Measurements from ENCODE around the gene RPS28.

The RPS28 gene

GRCh38 chr19:8361921-8362793, 40.9 kb downstream of the RPS28 start:
- no peak for TF ChIP-seq CTCF (IDR thresholded peaks at IDR 0.05)
- H3K4me3 Mint-ChIP-seq = peak overlapping the region; percentile 5
- peaks cover 30% of the 10 kb centered on the region for H3K4me1 Mint-ChIP-seq
- DNase-seq = no peak
- H3K36me3 Mint-ChIP-seq (ENCODE audit: low read depth) = peaks cover 5% of the 10 kb centered on the region
- H3K27ac Mint-ChIP-seq = no peak overlapping the region
- H3K27me3 Mint-ChIP-seq (ENCODE audit: low read depth, poor library complexity) = peaks cover 45% of the 10 kb centered on the region
- peaks cover 4% of the 10 kb centered on the region for H3K9me3 Mint-ChIP-seq

- peak within 1 kb of the TSS; percentile 83 for H3K4me3 Mint-ChIP-seq
Measured at GRCh38 chr19:8363803-8364771, 42.8 kb downstream of the RPS28 start, which contains the start of gene ANGPTL4. ANGPTL4 (plus strand) TSS chr19:8364155; CDS start chr19:8364322, 167 bp downstream.

DNA sequence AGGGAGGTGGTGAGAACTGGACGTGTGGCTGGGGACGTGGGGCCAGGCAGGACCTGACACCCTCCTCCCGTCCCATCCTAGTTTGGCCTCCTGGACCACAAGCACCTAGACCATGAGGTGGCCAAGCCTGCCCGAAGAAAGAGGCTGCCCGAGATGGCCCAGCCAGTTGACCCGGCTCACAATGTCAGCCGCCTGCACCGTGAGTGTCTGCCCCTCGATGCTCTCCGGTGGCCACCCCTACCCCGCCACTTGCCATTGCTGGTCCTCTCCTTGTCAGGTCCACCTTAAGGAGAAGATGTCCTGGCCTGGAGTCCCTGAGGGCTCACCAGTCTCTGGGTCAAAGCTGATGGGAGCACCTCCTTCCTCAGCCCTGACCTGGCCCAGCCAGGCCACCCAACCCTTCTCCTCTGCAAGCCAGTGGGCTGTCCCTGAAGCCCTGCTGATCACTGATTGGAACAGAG, 44.9 kb downstream of the RPS28 start:
- DNase-seq = no peak
- peak overlapping the region; percentile 49 for H3K4me3 Mint-ChIP-seq
- H3K27ac Mint-ChIP-seq = no peak overlapping the region
- no peak for TF ChIP-seq CTCF (IDR thresholded peaks at IDR 0.05)
- peaks cover 4% of the 10 kb centered on the region for H3K9me3 Mint-ChIP-seq
- H3K27me3 Mint-ChIP-seq (ENCODE audit: low read depth, poor library complexity) = peaks cover 46% of the 10 kb centered on the region
- H3K36me3 Mint-ChIP-seq (ENCODE audit: low read depth) = peaks cover 15% of the 10 kb centered on the region
- H3K4me1 Mint-ChIP-seq = peaks cover 49% of the 10 kb centered on the region

More at GRCh38 chr19:8363803-8364771, 42.8 kb downstream of the RPS28 start, which contains the start of gene ANGPTL4:
- peaks cover 49% of the 10 kb centered on the region for H3K27me3 Mint-ChIP-seq (ENCODE audit: low read depth, poor library complexity)
- no peak within 1 kb of the TSS for H3K27ac Mint-ChIP-seq
- H3K4me1 Mint-ChIP-seq = peaks cover 43% of the 10 kb centered on the region
- peak; percentile 74 for DNase-seq
- peaks cover 4% of the 10 kb centered on the region for H3K9me3 Mint-ChIP-seq
- peaks cover 15% of the 10 kb centered on the region for H3K36me3 Mint-ChIP-seq (ENCODE audit: low read depth)
- TF ChIP-seq CTCF (IDR thresholded peaks at IDR 0.05) = no peak

GRCh38 chr19:8366961-8367326, 45.6 kb downstream of the RPS28 start:
- Mint-ChIP-seq H3K4me3 (no peak overlapping the region), H3K27ac (no peak overlapping the region), H3K27me3 (ENCODE audit: low read depth, poor library complexity) (peaks cover 42% of the 10 kb centered on the region), H3K9me3 (peaks cover 4% of the 10 kb centered on the region), H3K36me3 (ENCODE audit: low read depth) (peaks cover 15% of the 10 kb centered on the region), H3K4me1 (peaks cover 49% of the 10 kb centered on the region)
- no peak for TF ChIP-seq CTCF (IDR thresholded peaks at IDR 0.05)
- DNase-seq = no peak

- Mint-ChIP-seq H3K4me1 (peaks cover 49% of the 10 kb centered on the region), H3K36me3 (ENCODE audit: low read depth) (peaks cover 15% of the 10 kb centered on the region), H3K27ac (no peak overlapping the region), H3K4me3 (peak overlapping the region; percentile 60), H3K9me3 (peaks cover 4% of the 10 kb centered on the region), H3K27me3 (ENCODE audit: low read depth, poor library complexity) (peaks cover 36% of the 10 kb centered on the region)
- TF ChIP-seq CTCF (IDR thresholded peaks at IDR 0.05) = no peak
- DNase-seq = peak; percentile 67
Measured at GRCh38 chr19:8367327-8368001, 46.2 kb downstream of the RPS28 start.
